Mesenchymal stem cell (in vitro differentiated cells and primary cell): ENCODE measurements around the gene PTPRD.

Experiments
- DNase-seq: peaks from one replicate; pipeline ENCODE4 v3.0.0-alpha.2; 2013
- H2AFZ ChIP-seq: one replicate; pipeline ENCODE4 v1.6.1; 2013; ENCODE audit warnings: low read depth, mild to moderate bottlenecking, control low read depth, inconsistent platforms, low read length, moderate library complexity
- H2AK5ac ChIP-seq: 2 replicates; pipeline ENCODE4 v1.6.1; 2013; ENCODE audit warnings: low read length, moderate library complexity, mild to moderate bottlenecking, inconsistent platforms; ENCODE audit not compliant: severe bottlenecking
- H2BK120ac ChIP-seq: one replicate; pipeline ENCODE4 v1.6.1; 2013; ENCODE audit warnings: low read depth, mild to moderate bottlenecking, inconsistent platforms, low read length, moderate library complexity
- H2BK12ac ChIP-seq, 2 experiments: one replicate each; pipeline ENCODE4 v1.6.1; 2013; ENCODE audit warnings: inconsistent platforms in 2 of 2, low read length in 2 of 2, mild to moderate bottlenecking in 2 of 2, moderate library complexity in 2 of 2, control low read depth in 1 of 2
- H2BK15ac ChIP-seq: one replicate; pipeline ENCODE4 v1.6.1; 2013; ENCODE audit warnings: mild to moderate bottlenecking, low read depth, inconsistent platforms; ENCODE audit not compliant: poor library complexity, severe bottlenecking
- H2BK5ac ChIP-seq: 2 replicates; pipeline ENCODE4 v1.6.1; 2013; ENCODE audit warnings: low read depth, mild to moderate bottlenecking, low read length, control low read depth, inconsistent platforms; ENCODE audit not compliant: poor library complexity, severe bottlenecking
- H3K14ac ChIP-seq, 2 experiments: one replicate each; pipeline ENCODE4 v1.6.1; 2013; ENCODE audit warnings: inconsistent platforms in 2 of 2, low read length in 2 of 2, control low read depth in 1 of 2, mild to moderate bottlenecking in 1 of 2, moderate library complexity in 1 of 2
- H3K18ac ChIP-seq, 2 experiments: one replicate each; pipeline ENCODE4 v1.6.1; 2013; ENCODE audit warnings: inconsistent platforms in 2 of 2, low read length in 2 of 2, control low read depth in 1 of 2, low read depth in 1 of 2, mild to moderate bottlenecking in 1 of 2
- H3K23ac ChIP-seq, 2 experiments: one replicate each; pipeline ENCODE4 v1.6.1; 2013; ENCODE audit warnings: inconsistent platforms in 2 of 2, low read length in 2 of 2, mild to moderate bottlenecking in 2 of 2, moderate library complexity in 2 of 2, control low read depth in 1 of 2
- H3K27ac ChIP-seq: 2 replicates; pipeline ENCODE4 v1.5.1; 2013; ENCODE audit warnings: mild to moderate bottlenecking, moderate library complexity, low read length, control low read depth, inconsistent platforms; ENCODE audit not compliant: poor library complexity, severe bottlenecking
- H3K27me3 ChIP-seq, 2 experiments: 2 replicates each; pipeline versions ENCODE4 v1.6.1 to v1.7.0; 2013; ENCODE audit warnings: low read length in 2 of 2, mild to moderate bottlenecking in 2 of 2, moderate library complexity in 2 of 2, control low read depth in 1 of 2, inconsistent platforms in 1 of 2; ENCODE audit not compliant: control insufficient read depth in 1 of 2, insufficient read depth in 1 of 2
- H3K36me3 ChIP-seq, 2 experiments: 2 replicates each; pipeline versions ENCODE4 v1.6.1 to v1.7.0; 2013; ENCODE audit warnings: low read length in 2 of 2, control low read depth in 1 of 2, inconsistent platforms in 1 of 2, low read depth in 1 of 2, mild to moderate bottlenecking in 1 of 2; ENCODE audit not compliant: insufficient read depth in 2 of 2, control insufficient read depth in 1 of 2
- H3K4ac ChIP-seq, 2 experiments: one replicate each; pipeline ENCODE4 v1.6.1; 2013; ENCODE audit warnings: inconsistent platforms in 2 of 2, low read length in 2 of 2, mild to moderate bottlenecking in 2 of 2, moderate library complexity in 2 of 2, control low read depth in 1 of 2, low read depth in 1 of 2
- H3K4me1 ChIP-seq: 2 replicates; pipeline ENCODE4 v1.6.1; 2013; ENCODE audit warnings: low read depth, low read length, control low read depth; ENCODE audit not compliant: control insufficient read depth, insufficient read depth
- H3K4me2 ChIP-seq: 2 replicates; pipeline ENCODE4 v1.6.1; 2013; ENCODE audit warnings: low read length, mild to moderate bottlenecking, inconsistent platforms; ENCODE audit not compliant: poor library complexity, severe bottlenecking
- H3K4me3 ChIP-seq, 2 experiments: 2 replicates each; pipeline versions ENCODE4 v1.5.1 to v1.7.0; 2013; ENCODE audit warnings: low read length in 2 of 2, mild to moderate bottlenecking in 2 of 2, control low read depth in 1 of 2, low read depth in 1 of 2; ENCODE audit not compliant: insufficient read depth in 1 of 2
- H3K79me1 ChIP-seq: replicated peaks from 2 replicates; pipeline ENCODE4 v1.6.1; 2013; ENCODE audit warnings: mild to moderate bottlenecking, control low read depth, low read length, inconsistent platforms; ENCODE audit not compliant: poor library complexity, severe bottlenecking
- H3K9ac ChIP-seq: 2 replicates; pipeline ENCODE4 v1.7.0; 2013; ENCODE audit warnings: mild to moderate bottlenecking, low read length, moderate library complexity
- H3K9me3 ChIP-seq: 2 replicates; pipeline ENCODE4 v1.7.0; 2013; ENCODE audit warnings: mild to moderate bottlenecking, low read length; ENCODE audit not compliant: control insufficient read depth
- H4K8ac ChIP-seq: one replicate; pipeline ENCODE4 v1.6.1; 2013; ENCODE audit warnings: inconsistent platforms, mild to moderate bottlenecking, low read length, moderate library complexity
- H4K91ac ChIP-seq: one replicate; pipeline ENCODE4 v1.6.1; 2013; ENCODE audit warnings: mild to moderate bottlenecking, low read length, inconsistent platforms
- WGBS: methylation state at CpG from one replicate; pipeline ENCODE4 v1.1.7; 2013; ENCODE audit warnings: mixed read lengths; 5-methylcytosine and 5-hydroxymethylcytosine counted together

Gene PTPRD

GRCh38 chr9:10000669-10001068 lies 612.1 kb downstream of the PTPRD start:
- WGBS: 90% methylated on average over 9 of the region's 9 CpGs
- H2AFZ ChIP-seq: no peak overlapping the region
- no peaks in the 10 kb centered on the region for H3K27me3 ChIP-seq
- H3K9me3 ChIP-seq: no peaks in the 10 kb centered on the region
- no peak overlapping the region for H3K9ac ChIP-seq
- H3K23ac ChIP-seq: no peak overlapping the region
- H2BK120ac ChIP-seq: no peak overlapping the region
- no peak overlapping the region for H3K4me3 ChIP-seq
- H3K4ac ChIP-seq: no peak overlapping the region
- no peaks in the 10 kb centered on the region for H3K79me1 ChIP-seq
- H3K4me1 ChIP-seq: peaks cover 1% of the 10 kb centered on the region
- H3K27ac ChIP-seq: no peak overlapping the region
- H3K36me3 ChIP-seq: no peaks in the 10 kb centered on the region
- H3K14ac ChIP-seq: no peak overlapping the region
- no peak overlapping the region for H2BK5ac ChIP-seq
- no peak overlapping the region for H2AK5ac ChIP-seq
- H3K18ac ChIP-seq: no peak overlapping the region
- H4K91ac ChIP-seq: no peak overlapping the region
- no peak overlapping the region for H4K8ac ChIP-seq
- no peak for DNase-seq
- H3K4me2 ChIP-seq: no peak overlapping the region
- no peak overlapping the region for H2BK12ac ChIP-seq
- no peak overlapping the region for H2BK15ac ChIP-seq

DNA sequence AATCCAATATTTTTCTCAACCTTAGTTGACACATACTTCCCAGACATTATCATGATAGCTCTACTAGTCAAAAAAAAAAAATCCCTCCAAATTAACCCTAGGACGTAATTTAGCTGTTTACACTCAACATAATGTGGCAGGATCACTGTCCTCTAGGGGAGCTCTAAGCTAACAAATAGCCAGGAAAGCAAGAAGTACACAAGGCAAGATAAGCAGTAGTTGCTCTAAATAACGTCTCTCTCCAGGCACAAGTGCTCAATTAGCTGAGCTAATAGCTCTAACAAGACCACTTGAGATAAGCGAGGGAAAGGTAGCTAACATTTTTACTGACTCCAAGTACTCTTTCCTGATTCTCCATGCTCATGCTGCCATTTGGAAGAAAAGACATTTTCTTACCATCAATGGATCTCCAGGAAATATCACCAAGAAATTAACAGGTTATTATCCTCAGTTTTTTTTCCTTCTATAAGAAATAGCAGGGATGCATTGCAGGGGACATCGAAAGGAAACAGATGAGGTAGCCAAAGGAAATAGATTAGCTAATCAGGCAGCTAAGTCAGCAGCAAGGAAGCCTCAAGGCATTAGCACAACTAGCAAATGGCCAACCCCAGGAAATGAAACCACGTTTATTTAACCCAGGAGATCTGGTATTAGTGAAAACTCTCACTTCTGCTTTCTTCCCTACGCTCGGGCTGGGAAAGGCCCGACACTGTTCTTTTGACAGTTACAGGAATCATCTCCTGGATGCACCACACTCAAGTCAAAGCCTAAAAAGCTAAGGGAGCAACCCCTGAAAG lies 614.1 kb downstream of the PTPRD start:
- no peak overlapping the region for H2BK12ac ChIP-seq

DNA sequence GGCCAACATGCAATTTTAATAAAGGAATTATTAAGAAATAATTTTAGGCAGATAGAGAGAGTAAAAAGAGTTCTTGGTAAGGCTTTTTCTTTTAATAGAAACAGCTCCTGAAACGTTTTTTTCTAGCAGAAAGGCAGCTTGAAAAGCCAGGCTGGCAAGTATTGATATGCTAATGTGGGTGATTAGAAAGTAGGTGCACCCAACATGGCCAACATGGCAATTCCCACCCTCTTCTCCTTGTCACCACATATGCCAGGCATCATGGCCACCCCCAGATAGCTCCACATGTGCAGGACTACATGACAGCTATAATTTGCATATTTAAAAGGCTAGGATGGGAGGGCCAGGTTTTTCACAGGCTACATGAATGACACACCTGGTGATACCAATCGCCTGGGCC lies 615.2 kb downstream of the PTPRD start:
- Histone ChIP-seq H3K14ac (no peak overlapping the region), H2AK5ac (no peak overlapping the region), H2BK5ac (no peak overlapping the region), H3K4me1 (peaks cover 1% of the 10 kb centered on the region), H3K4me3 (no peak overlapping the region), H3K9ac (no peak overlapping the region), H2BK120ac (no peak overlapping the region), H3K18ac (no peak overlapping the region), H3K4ac (no peak overlapping the region), H4K8ac (no peak overlapping the region), H3K79me1 (no peaks in the 10 kb centered on the region), H3K9me3 (no peaks in the 10 kb centered on the region), H2BK12ac (no peak overlapping the region), H3K27me3 (no peaks in the 10 kb centered on the region), H3K4me2 (no peak overlapping the region), H2BK15ac (no peak overlapping the region), H3K27ac (no peak overlapping the region), H4K91ac (no peak overlapping the region), H3K36me3 (no peaks in the 10 kb centered on the region), H2AFZ (no peak overlapping the region), H3K23ac (no peak overlapping the region)
- no peak for DNase-seq
- 69% methylated on average over 2 of the region's 2 CpGs for WGBS

More for the DNA sequence above, 614.1 kb downstream of the PTPRD start:
- no peak overlapping the region for H3K23ac ChIP-seq
- H3K27ac ChIP-seq: no peak overlapping the region
- H3K36me3 ChIP-seq: no peaks in the 10 kb centered on the region
- DNase-seq: peak; percentile 47
- H3K79me1 ChIP-seq: no peaks in the 10 kb centered on the region
- H3K9ac ChIP-seq: no peak overlapping the region
- no peak overlapping the region for H2BK5ac ChIP-seq
- no peaks in the 10 kb centered on the region for H3K27me3 ChIP-seq
- 38% methylated on average over 8 of the region's 8 CpGs for WGBS
- H3K4ac ChIP-seq: no peak overlapping the region
- no peak overlapping the region for H2AK5ac ChIP-seq
- H4K8ac ChIP-seq: no peak overlapping the region
- H2BK15ac ChIP-seq: no peak overlapping the region
- H2AFZ ChIP-seq: peak overlapping the region; percentile 10
- peak overlapping the region; percentile 27 for H3K4me2 ChIP-seq
- no peaks in the 10 kb centered on the region for H3K9me3 ChIP-seq
- no peak overlapping the region for H2BK120ac ChIP-seq
- H3K14ac ChIP-seq: no peak overlapping the region
- no peak overlapping the region for H4K91ac ChIP-seq
- peaks cover 1% of the 10 kb centered on the region for H3K4me1 ChIP-seq
- H3K18ac ChIP-seq: no peak overlapping the region
- H3K4me3 ChIP-seq: no peak overlapping the region

DNA sequence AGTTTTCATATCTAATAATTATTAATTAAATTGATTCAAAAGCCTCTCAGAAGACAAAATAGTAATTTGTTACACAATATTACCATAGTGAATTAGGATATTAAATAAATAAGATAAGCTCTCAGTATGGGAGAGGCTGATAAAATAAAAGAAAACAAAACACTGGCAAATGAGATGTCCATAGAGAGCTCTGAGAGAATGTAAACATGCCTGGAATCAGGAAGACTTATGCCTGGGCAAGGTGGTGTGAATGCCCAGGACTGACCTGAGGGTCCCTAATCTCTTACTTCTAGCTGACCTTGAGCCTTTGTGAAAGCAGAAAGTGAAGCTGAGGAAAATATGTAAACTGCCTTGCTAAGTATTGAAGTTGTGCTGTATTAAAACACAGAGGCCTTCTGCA lies 616.5 kb downstream of the PTPRD start:
- Histone ChIP-seq H3K23ac (no peak overlapping the region), H4K8ac (no peak overlapping the region), H3K18ac (no peak overlapping the region), H3K4me1 (peaks cover 1% of the 10 kb centered on the region), H2BK12ac (no peak overlapping the region), H3K27me3 (no peaks in the 10 kb centered on the region), H3K4me2 (no peak overlapping the region), H3K9ac (no peak overlapping the region), H3K4ac (no peak overlapping the region), H3K9me3 (no peaks in the 10 kb centered on the region), H2BK120ac (no peak overlapping the region), H3K36me3 (no peaks in the 10 kb centered on the region), H3K27ac (no peak overlapping the region), H4K91ac (peak overlapping the region; percentile 39), H2BK15ac (no peak overlapping the region), H2AFZ (no peak overlapping the region), H3K79me1 (no peaks in the 10 kb centered on the region), H2AK5ac (no peak overlapping the region), H3K4me3 (no peak overlapping the region), H3K14ac (no peak overlapping the region), H2BK5ac (no peak overlapping the region)
- no peak for DNase-seq
